HG03196 (cell line): ENCODE results near the gene PRXL2A.
"Not testable (repeated sequence)": the region's sequence is repeated elsewhere in the genome, so short reads cannot be mapped to it uniquely, and the experiment has no call there.

Source experiments
- ATAC-seq: cut with Tn5 transposase; IDR thresholded peaks from one replicate; pipeline ENCODE4 v1.9.1; 2021; ENCODE audit not compliant: unreplicated experiment

Gene PRXL2A

GRCh38 chr10:80408242-80409101, at the start of gene PRXL2A:
Gene PRXL2A, plus strand, starts transcription at chr10:80408551. Its CDS starts 11,917 bp downstream, at chr10:80420468.
- peak; percentile 94 for ATAC-seq

GRCh38 chr10:80358925-80359324, 49.4 kb upstream of the PRXL2A start:
- ATAC-seq: not testable (repeated sequence)

GRCh38 chr10:80359644-80360043, 48.7 kb upstream of the PRXL2A start:
- no peak for ATAC-seq

GRCh38 chr10:80365510-80365909, 42.8 kb upstream of the PRXL2A start:
- ATAC-seq: no peak

GRCh38 chr10:80371467-80371866, 36.9 kb upstream of the PRXL2A start:
- no peak for ATAC-seq

GRCh38 chr10:80372675-80373074, 35.7 kb upstream of the PRXL2A start:
- ATAC-seq: no peak

GRCh38 chr10:80373502-80373901, 34.8 kb upstream of the PRXL2A start:
- ATAC-seq: no peak

GRCh38 chr10:80379701-80380100, 28.6 kb upstream of the PRXL2A start:
- ATAC-seq: no peak

GRCh38 chr10:80380185-80380584, 28.2 kb upstream of the PRXL2A start:
- ATAC-seq: no peak

GRCh38 chr10:80382989-80383388, 25.4 kb upstream of the PRXL2A start:
- ATAC-seq: no peak

- ATAC-seq: no peak
Observed at GRCh38 chr10:80390740-80391139, 17.6 kb upstream of the PRXL2A start.

GRCh38 chr10:80392250-80392649, 16.1 kb upstream of the PRXL2A start:
- ATAC-seq: no peak

GRCh38 chr10:80394358-80394916, 13.9 kb upstream of the PRXL2A start:
- ATAC-seq: no peak

GRCh38 chr10:80397014-80397413, 11.3 kb upstream of the PRXL2A start:
- no peak for ATAC-seq

- ATAC-seq: no peak
Observed at GRCh38 chr10:80400136-80400804, 8.1 kb upstream of the PRXL2A start.

- no peak for ATAC-seq
Observed at GRCh38 chr10:80405035-80405434, 3.3 kb upstream of the PRXL2A start.

- no peak for ATAC-seq
Observed at GRCh38 chr10:80405626-80406025, 2.7 kb upstream of the PRXL2A start.

GRCh38 chr10:80406204-80406603, 2.1 kb upstream of the PRXL2A start:
- no peak for ATAC-seq

- ATAC-seq: peak; percentile 19
Observed at GRCh38 chr10:80407812-80408241, 524 bp upstream of the PRXL2A start.

- no peak for ATAC-seq
Observed at GRCh38 chr10:80409121-80409520, 770 bp downstream of the PRXL2A start.

GRCh38 chr10:80410122-80410521, 1.8 kb downstream of the PRXL2A start:
- no peak for ATAC-seq

- ATAC-seq: no peak
Observed at GRCh38 chr10:80410578-80411145, 2.3 kb downstream of the PRXL2A start.
